Esophagus muscularis mucosa (tissue), 4 donors: Measurements from ENCODE around the gene MYCBPAP. TPM values are rescaled to one million over a fixed set of nuclear protein-coding genes. Genes with fewer than 3 reads are reported as not detected.

Experiments
- DNase-seq: peaks from one replicate; pipeline ENCODE4 v3.0.0-alpha.2; 2017; ENCODE audit errors: extremely low spot score
- H3K27ac ChIP-seq, 4 donors: fragments of 200-600 bp; sonication (generic); replicated peaks in 1 of 4; 1 replicate in 3 of 4; 2 replicates in 1 of 4; pipeline ENCODE4 v1.5.1; 2016 to 2019; ENCODE audit warnings: mild to moderate bottlenecking in 1 of 4
- H3K27me3 ChIP-seq, 4 donors: fragments of 200-600 bp; sonication (generic); one replicate each; pipeline versions ENCODE4 v1.5.1 to v1.6.0; 2016 to 2019
- H3K36me3 ChIP-seq, 4 donors: fragments of 200-600 bp; sonication (generic); one replicate each; pipeline ENCODE4 v1.5.1; 2016 to 2019
- H3K4me1 ChIP-seq, 4 donors: fragments of 200-600 bp; sonication (generic); one replicate each; pipeline ENCODE4 v1.5.1; 2016 to 2019
- H3K4me3 ChIP-seq, 4 donors: fragments of 200-600 bp; sonication (generic); 1 replicate in 2 of 4; 2 replicates in 2 of 4; pipeline ENCODE4 v1.5.1; 2016 to 2019; ENCODE audit warnings: mild to moderate bottlenecking in 4 of 4, moderate library complexity in 1 of 4
- H3K9me3 ChIP-seq, 4 donors: fragments of 200-600 bp; sonication (generic); 1 replicate in 3 of 4; 2 replicates in 1 of 4; pipeline ENCODE4 v1.5.1; 2016 to 2019
- EP300 ChIP-seq: sonication (generic); formaldehyde crosslinking; IDR thresholded peaks from one replicate; pipeline ENCODE4 v1.6.1; 2017; ENCODE audit warnings: antibody characterized with exemption
- POLR2A ChIP-seq: fragments of 450-650 bp; IDR thresholded peaks from one replicate; pipeline ENCODE4 v1.6.1; 2017; ENCODE audit warnings: antibody characterized with exemption, moderate library complexity, mild to moderate bottlenecking, low read depth
- POLR2AphosphoS5 ChIP-seq, 2 donors: sonication (generic); formaldehyde crosslinking; IDR thresholded peaks; one replicate each; pipeline ENCODE4 v1.6.1; 2017; ENCODE audit warnings: antibody characterized with exemption in 2 of 2
- WGBS: methylation state at CpG from one replicate; pipeline ENCODE4 v1.1.5; 2018; 5-methylcytosine and 5-hydroxymethylcytosine counted together
- intact Hi-C: fragments of 100-400 bp; cut with DNase I; formaldehyde crosslinking; loops from one replicate; pipeline ENCODE4 v1.15.1; 2023
- total RNA-seq, 4 donors: library from RNA; depleted of rRNA; stranded (reverse); fragments of >200 nt; gene quantifications; one replicate each; pipeline versions ENCODE4 v1.1.0 to v1.2.1, GENCODE V29; 2016
- TF ChIP-seq, protein P1 (sequence below), 3 experiments: fragments of 200-600 bp in 2 of 3; fragments of 450-650 bp in 1 of 3; sonication (generic) in 2 of 3; IDR thresholded peaks; one replicate each; pipeline ENCODE4 v1.5.1; 2017 to 2019; ENCODE audit warnings: antibody characterized with exemption in 3 of 3, mild to moderate bottlenecking in 2 of 3, moderate library complexity in 1 of 3

The MYCBPAP gene
- total RNA-seq, 4 donors from 2014 or later: 0.33 to 1.6 (median 1.2) TPM; not detected in 1

DNA sequence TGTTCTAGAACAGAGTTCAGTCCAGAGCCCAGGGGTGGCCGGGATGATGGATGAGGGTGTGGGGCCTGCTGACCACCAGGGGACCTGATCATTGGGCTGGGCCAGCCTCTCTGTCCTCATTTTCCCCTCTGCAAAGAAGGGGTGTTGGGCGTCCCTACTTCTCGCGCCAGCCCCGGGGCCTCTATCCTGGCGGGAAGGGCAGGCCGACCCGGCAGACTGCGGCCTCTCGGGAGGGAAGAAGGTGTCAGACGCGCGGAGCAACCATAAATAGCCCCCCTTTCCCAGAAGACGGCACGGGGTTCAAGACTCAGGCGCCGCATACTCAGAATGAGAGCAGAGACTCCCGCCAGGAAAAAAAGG lies 50.3 kb downstream of the MYCBPAP start:
- Histone ChIP-seq H3K9me3 (no peaks in the 10 kb centered on the region), H3K36me3 (peaks cover 5 to 28% (median 16%) of the 10 kb centered on the region in 4 donors), H3K27me3 (peaks cover 3 to 83% (median 48%) of the 10 kb centered on the region in 4 donors), H3K27ac (no peak overlapping the region), H3K4me3 (peak overlapping the region in 1 of 4 donors; percentile 73), H3K4me1 (peaks cover 41 to 47% (median 43%) of the 10 kb centered on the region in 4 donors)
- 49% methylated on average over 6 of the region's 18 CpGs for WGBS
- intact Hi-C loops: no loop called here
- no peak for DNase-seq
- no peak for TF ChIP-seq POLR2A
- no peak for TF ChIP-seq POLR2AphosphoS5 (IDR thresholded peaks at IDR 0.05)
- TF ChIP-seq, protein P1, sequence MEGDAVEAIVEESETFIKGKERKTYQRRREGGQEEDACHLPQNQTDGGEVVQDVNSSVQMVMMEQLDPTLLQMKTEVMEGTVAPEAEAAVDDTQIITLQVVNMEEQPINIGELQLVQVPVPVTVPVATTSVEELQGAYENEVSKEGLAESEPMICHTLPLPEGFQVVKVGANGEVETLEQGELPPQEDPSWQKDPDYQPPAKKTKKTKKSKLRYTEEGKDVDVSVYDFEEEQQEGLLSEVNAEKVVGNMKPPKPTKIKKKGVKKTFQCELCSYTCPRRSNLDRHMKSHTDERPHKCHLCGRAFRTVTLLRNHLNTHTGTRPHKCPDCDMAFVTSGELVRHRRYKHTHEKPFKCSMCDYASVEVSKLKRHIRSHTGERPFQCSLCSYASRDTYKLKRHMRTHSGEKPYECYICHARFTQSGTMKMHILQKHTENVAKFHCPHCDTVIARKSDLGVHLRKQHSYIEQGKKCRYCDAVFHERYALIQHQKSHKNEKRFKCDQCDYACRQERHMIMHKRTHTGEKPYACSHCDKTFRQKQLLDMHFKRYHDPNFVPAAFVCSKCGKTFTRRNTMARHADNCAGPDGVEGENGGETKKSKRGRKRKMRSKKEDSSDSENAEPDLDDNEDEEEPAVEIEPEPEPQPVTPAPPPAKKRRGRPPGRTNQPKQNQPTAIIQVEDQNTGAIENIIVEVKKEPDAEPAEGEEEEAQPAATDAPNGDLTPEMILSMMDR (IDR thresholded peaks at IDR 0.05): no peak
- TF ChIP-seq EP300: no peak

DNA sequence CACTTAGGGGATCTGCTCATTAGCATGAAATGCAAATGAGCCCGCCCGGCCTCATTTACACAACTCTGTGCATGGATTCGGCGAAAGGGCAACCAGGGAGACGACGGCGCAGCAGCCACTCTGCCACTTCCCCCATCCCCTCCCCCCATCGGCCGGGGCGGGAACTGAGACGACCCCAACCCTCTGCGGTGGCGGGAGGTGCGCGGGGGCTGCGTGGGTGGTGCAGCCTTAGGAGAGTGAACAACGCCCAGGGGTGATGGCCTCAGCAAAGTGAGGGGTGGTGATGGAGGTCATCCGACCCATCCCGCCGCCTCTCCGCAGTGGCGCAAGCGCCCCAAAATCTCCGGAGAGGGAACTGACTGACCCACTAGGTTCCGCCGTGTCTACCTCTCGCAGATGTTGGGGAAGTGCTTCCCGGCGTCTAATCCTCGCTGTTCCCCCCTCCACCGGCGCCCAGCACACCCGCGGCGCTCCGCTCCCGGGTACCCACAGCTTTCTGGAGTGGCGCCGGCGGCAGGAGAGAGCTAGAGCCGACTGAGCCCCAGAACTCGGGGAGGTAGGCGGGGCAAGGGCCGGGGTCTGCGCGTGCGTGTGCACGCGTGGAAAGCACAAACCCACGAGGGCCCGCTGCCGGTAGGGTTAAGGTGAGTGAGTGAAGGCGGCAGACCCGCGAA lies 50.8 kb downstream of the MYCBPAP start:
- peak overlapping the region; percentile 58 to 73 (median 62) for H3K4me3 ChIP-seq
- no peaks in the 10 kb centered on the region for H3K9me3 ChIP-seq
- H3K4me1 ChIP-seq: peaks cover 41 to 49% (median 44%) of the 10 kb centered on the region in 4 donors
- H3K27me3 ChIP-seq: peaks cover 3 to 88% (median 50%) of the 10 kb centered on the region in 4 donors
- peaks cover 5 to 26% (median 16%) of the 10 kb centered on the region in 4 donors for H3K36me3 ChIP-seq
- H3K27ac ChIP-seq: no peak overlapping the region
- DNase-seq: no peak
- WGBS: 28% methylated on average over 11 of the region's 55 CpGs
- TF ChIP-seq, protein P1 (IDR thresholded peaks at IDR 0.05): no peak
- no peak for TF ChIP-seq POLR2AphosphoS5 (IDR thresholded peaks at IDR 0.05)
- no peak for TF ChIP-seq EP300
- TF ChIP-seq POLR2A: no peak
- intact Hi-C loops: no loop called here

DNA sequence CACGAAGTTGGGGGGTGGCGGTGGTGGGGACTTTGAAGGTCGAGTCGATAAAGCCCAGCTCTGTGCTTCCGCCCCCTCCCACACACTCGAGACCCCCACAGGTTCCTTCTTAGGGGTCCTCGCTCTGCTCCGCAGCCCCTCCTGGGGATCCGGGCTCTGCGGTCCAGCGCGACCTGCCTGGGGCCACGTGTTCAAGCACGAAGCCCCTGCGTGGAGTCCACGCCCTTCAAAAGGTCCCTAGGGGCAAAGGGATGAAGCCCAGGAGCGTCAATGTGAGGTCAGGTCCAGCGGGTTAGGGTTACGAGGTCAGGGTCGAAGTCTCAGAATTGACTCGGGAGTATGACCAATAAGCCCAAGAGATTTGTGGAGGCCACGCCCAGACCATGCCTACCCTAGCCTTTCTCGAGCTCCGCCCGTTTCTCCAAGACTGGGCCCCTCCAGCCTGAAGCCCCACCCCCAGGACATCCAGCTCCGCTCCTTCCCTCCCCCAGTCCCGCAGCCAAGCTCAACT lies 51.5 kb downstream of the MYCBPAP start:
- intact Hi-C loops: loop anchor here (5.0 kb wide), 1 partner anchor 128 kb away; no protein-coding TSS in a partner anchor
- no peak for DNase-seq
- Histone ChIP-seq H3K9me3 (no peaks in the 10 kb centered on the region), H3K4me3 (peak overlapping the region; percentile 58 to 73 (median 62)), H3K27me3 (peaks cover 3 to 95% (median 50%) of the 10 kb centered on the region in 4 donors), H3K27ac (no peak overlapping the region), H3K4me1 (peaks cover 41 to 55% (median 50%) of the 10 kb centered on the region in 4 donors), H3K36me3 (peaks cover 5 to 20% (median 16%) of the 10 kb centered on the region in 4 donors)
- 4% methylated on average over 9 of the region's 27 CpGs for WGBS
- no peak for TF ChIP-seq EP300
- TF ChIP-seq POLR2AphosphoS5 (IDR thresholded peaks at IDR 0.05): no peak
- no peak for TF ChIP-seq POLR2A
- TF ChIP-seq, protein P1 (IDR thresholded peaks at IDR 0.05): no peak

DNA sequence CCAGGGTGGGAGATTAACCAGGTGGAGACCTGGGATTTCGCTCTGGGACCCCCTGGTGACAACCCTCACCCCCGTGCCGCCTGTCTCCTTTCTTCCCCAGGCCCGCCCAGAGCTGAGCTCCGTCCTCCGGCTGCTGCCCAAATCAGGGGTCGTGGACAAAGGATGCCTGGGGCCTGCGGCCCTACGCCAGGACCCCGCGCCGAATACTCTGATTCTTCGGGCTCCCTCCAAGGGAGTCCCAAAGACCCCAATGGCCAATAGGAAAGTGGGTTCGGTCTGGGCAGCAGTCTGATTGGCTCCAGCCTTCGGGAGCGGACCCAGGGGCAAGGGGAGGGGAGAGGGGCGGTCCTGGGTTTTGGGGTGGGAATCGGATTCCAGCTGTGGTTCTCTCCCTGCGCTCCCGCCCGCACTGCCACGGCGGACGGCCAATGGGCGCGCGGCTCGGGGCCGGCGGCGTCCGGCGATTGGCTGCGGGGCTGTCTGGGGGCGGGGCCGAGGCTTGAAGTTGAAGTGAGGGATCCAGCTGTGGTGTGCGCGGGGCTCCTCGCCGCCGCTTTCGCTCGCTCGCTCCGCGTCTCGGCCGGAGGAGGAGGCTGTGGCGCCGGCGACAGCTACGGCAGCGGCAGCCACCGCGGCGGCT lies 52.1 kb downstream of the MYCBPAP start, which contains the start of gene CACNA1G:
TSS of gene CACNA1G (plus strand) at position 531 of the 640 bp plus-strand sequence. CDS start 745 bp downstream, outside the sequence.
- Histone ChIP-seq H3K36me3 (peaks cover 3 to 14% (median 11%) of the 10 kb centered on the region in 4 donors), H3K4me3 (peak within 1 kb of the TSS; percentile 58 to 73 (median 62)), H3K9me3 (no peaks in the 10 kb centered on the region), H3K27ac (no peak within 1 kb of the TSS), H3K4me1 (peaks cover 41 to 61% (median 56%) of the 10 kb centered on the region in 4 donors), H3K27me3 (peaks cover 3 to 96% (median 50%) of the 10 kb centered on the region in 4 donors)
- peak; percentile 98 for DNase-seq
- 0% methylated on average over 22 of the region's 56 CpGs for WGBS
- intact Hi-C loops: loop anchor here (5.0 kb wide), 1 partner anchor 127 kb away; no protein-coding TSS in a partner anchor
- TF ChIP-seq, protein P1 (IDR thresholded peaks at IDR 0.05): no peak
- TF ChIP-seq EP300 (no peak), POLR2AphosphoS5 (IDR thresholded peaks at IDR 0.05) (peak in 1 of 2 donors; percentile 39), POLR2A (no peak)
